IPS-18c (cell line): ENCODE measurements around the gene SEPTIN11.

ENCODE experiments used
- H3K4me3 ChIP-seq: 2 replicates; pipeline ENCODE4 v1.7.0; 2013; ENCODE audit warnings: low read depth, mild to moderate bottlenecking, low read length, moderate library complexity; ENCODE audit not compliant: insufficient read depth
- H3K9me3 ChIP-seq: one replicate; pipeline ENCODE4 v1.6.1; 2013; ENCODE audit warnings: mild to moderate bottlenecking, low read length, moderate library complexity; ENCODE audit not compliant: control insufficient read depth, insufficient read depth

Gene SEPTIN11

GRCh38 chr4:76965866-76966579 is 16.5 kb downstream of the SEPTIN11 start:
- Histone ChIP-seq H3K4me3 (no peak overlapping the region), H3K9me3 (no peaks in the 10 kb centered on the region)

- no peaks in the 10 kb centered on the region for H3K9me3 ChIP-seq
- no peak overlapping the region for H3K4me3 ChIP-seq
Observed at GRCh38 chr4:76968937-76969336, 19.4 kb downstream of the SEPTIN11 start.

GRCh38 chr4:76969495-76969894 is 19.9 kb downstream of the SEPTIN11 start:
- Histone ChIP-seq H3K9me3 (no peaks in the 10 kb centered on the region), H3K4me3 (no peak overlapping the region)

GRCh38 chr4:76969941-76970529 is 20.5 kb downstream of the SEPTIN11 start:
- no peak overlapping the region for H3K4me3 ChIP-seq
- H3K9me3 ChIP-seq = no peaks in the 10 kb centered on the region

GRCh38 chr4:76972306-76972705 is 22.8 kb downstream of the SEPTIN11 start:
- Histone ChIP-seq H3K9me3 (no peaks in the 10 kb centered on the region), H3K4me3 (no peak overlapping the region)

- H3K9me3 ChIP-seq = no peaks in the 10 kb centered on the region
Observed at GRCh38 chr4:76974150-76974549, 24.6 kb downstream of the SEPTIN11 start.

GRCh38 chr4:76977113-76977512 is 27.6 kb downstream of the SEPTIN11 start:
- Histone ChIP-seq H3K9me3 (no peaks in the 10 kb centered on the region), H3K4me3 (no peak overlapping the region)

More at GRCh38 chr4:76974150-76974549, 24.6 kb downstream of the SEPTIN11 start:
- H3K4me3 ChIP-seq = no peak overlapping the region

- H3K4me3 ChIP-seq = no peak overlapping the region
- no peaks in the 10 kb centered on the region for H3K9me3 ChIP-seq
Observed at GRCh38 chr4:76977736-76978350, 28.3 kb downstream of the SEPTIN11 start.

GRCh38 chr4:76979236-76979635 is 29.7 kb downstream of the SEPTIN11 start:
- H3K9me3 ChIP-seq = no peaks in the 10 kb centered on the region
- H3K4me3 ChIP-seq = no peak overlapping the region

GRCh38 chr4:76980261-76980660 is 30.7 kb downstream of the SEPTIN11 start:
- no peaks in the 10 kb centered on the region for H3K9me3 ChIP-seq
- no peak overlapping the region for H3K4me3 ChIP-seq

GRCh38 chr4:76981644-76982043 is 32.1 kb downstream of the SEPTIN11 start:
- H3K4me3 ChIP-seq = no peak overlapping the region
- H3K9me3 ChIP-seq = no peaks in the 10 kb centered on the region

GRCh38 chr4:76982638-76983584 is 33.4 kb downstream of the SEPTIN11 start:
- no peak overlapping the region for H3K4me3 ChIP-seq
- no peaks in the 10 kb centered on the region for H3K9me3 ChIP-seq

- no peak overlapping the region for H3K4me3 ChIP-seq
- H3K9me3 ChIP-seq = no peaks in the 10 kb centered on the region
Observed at GRCh38 chr4:76984127-76984526, 34.6 kb downstream of the SEPTIN11 start.

GRCh38 chr4:76984788-76985211 is 35.2 kb downstream of the SEPTIN11 start:
- Histone ChIP-seq H3K4me3 (no peak overlapping the region), H3K9me3 (peaks cover 1% of the 10 kb centered on the region)

GRCh38 chr4:76987153-76987591 is 37.6 kb downstream of the SEPTIN11 start:
- no peak overlapping the region for H3K4me3 ChIP-seq
- peaks cover 2% of the 10 kb centered on the region for H3K9me3 ChIP-seq

GRCh38 chr4:76987685-76988084 is 38.1 kb downstream of the SEPTIN11 start:
- no peak overlapping the region for H3K4me3 ChIP-seq
- peaks cover 2% of the 10 kb centered on the region for H3K9me3 ChIP-seq

GRCh38 chr4:76989391-76990061 is 40.0 kb downstream of the SEPTIN11 start:
- no peak overlapping the region for H3K4me3 ChIP-seq
- H3K9me3 ChIP-seq = peaks cover 2% of the 10 kb centered on the region
